CD4-positive, alpha-beta memory T cell (primary cell): Measurements from ENCODE around the gene TMBIM1. TPM values are rescaled to one million over a fixed set of nuclear protein-coding genes. Genes with fewer than 3 reads are reported as not detected.

Experiments
- CTCF ChIA-PET: fragments of 350-600 bp; sonication (Branson Sonifier 250); formaldehyde crosslinking; loops from one replicate; lab custom pipeline; 2021; ENCODE audit warnings: inconsistent platforms; ENCODE audit not compliant: partially characterized antibody; lab: Charles Lee
- POLR2A ChIA-PET: fragments of 350-600 bp; sonication (Branson Sonifier 250); formaldehyde crosslinking; loops from one replicate; lab custom pipeline; 2021; ENCODE audit not compliant: partially characterized antibody; lab: Charles Lee
- DNase-seq, 5 donors: peaks; one replicate each; pipeline versions ENCODE4 v3.0.0 to v3.0.0-alpha.2; 2020 to 2022; ENCODE audit warnings: mixed read lengths in 1 of 5
- H3K27ac ChIP-seq: one replicate; pipeline ENCODE4 v1.7.0; 2013; ENCODE audit warnings: low read depth, low read length
- H3K27me3 ChIP-seq: 2 replicates; pipeline ENCODE4 v1.7.0; 2013; ENCODE audit warnings: mild to moderate bottlenecking, low read length, moderate library complexity; ENCODE audit not compliant: insufficient read depth
- H3K36me3 ChIP-seq: 2 replicates; pipeline ENCODE4 v1.7.0; 2013; ENCODE audit warnings: mild to moderate bottlenecking, low read length, moderate library complexity; ENCODE audit not compliant: insufficient read depth
- H3K4me1 ChIP-seq: 2 replicates; pipeline ENCODE4 v1.7.0; 2013; ENCODE audit warnings: mild to moderate bottlenecking, low read length, moderate library complexity; ENCODE audit not compliant: insufficient read depth
- H3K4me3 ChIP-seq, 2 donors: one replicate each; pipeline ENCODE4 v1.7.0; 2013; ENCODE audit warnings: low read length in 2 of 2, mild to moderate bottlenecking in 1 of 2
- H3K9me3 ChIP-seq, 2 donors: one replicate each; pipeline ENCODE4 v1.7.0; 2013; ENCODE audit warnings: low read length in 2 of 2, control low read depth in 1 of 2; ENCODE audit not compliant: control insufficient read depth in 1 of 2
- H3K27ac Mint-ChIP-seq, 7 donors: one replicate each; pipeline ENCODE4 v1.8.0; 2020 to 2021; ENCODE audit warnings: mixed read lengths in 7 of 7, mild to moderate bottlenecking in 6 of 7, inconsistent platforms in 3 of 7, moderate library complexity in 3 of 7
- H3K27me3 Mint-ChIP-seq, 2 donors: one replicate each; pipeline ENCODE4 v1.8.0; 2020 to 2021; ENCODE audit warnings: mixed read lengths in 2 of 2
- H3K36me3 Mint-ChIP-seq, 2 donors: one replicate each; pipeline ENCODE4 v1.8.0; 2020 to 2021; ENCODE audit warnings: mixed read lengths in 2 of 2, inconsistent platforms in 1 of 2, mild to moderate bottlenecking in 1 of 2
- H3K4me1 Mint-ChIP-seq, 4 donors: one replicate each; pipeline ENCODE4 v1.8.0; 2020 to 2021; ENCODE audit warnings: mixed read lengths in 4 of 4, mild to moderate bottlenecking in 1 of 4
- H3K4me3 Mint-ChIP-seq, 8 donors: one replicate each; pipeline ENCODE4 v1.8.0; 2020 to 2021; ENCODE audit warnings: mixed read lengths in 8 of 8, mild to moderate bottlenecking in 7 of 8, moderate library complexity in 6 of 8, inconsistent platforms in 3 of 8
- H3K9me3 Mint-ChIP-seq, 8 donors: one replicate each; pipeline ENCODE4 v1.8.0; 2020 to 2021; ENCODE audit warnings: mixed read lengths in 8 of 8, mild to moderate bottlenecking in 5 of 8, inconsistent platforms in 3 of 8, moderate library complexity in 1 of 8
- intact Hi-C: fragments of 100-400 bp; cut with micrococcal nuclease; formaldehyde crosslinking; loops from one replicate; pipeline ENCODE4 v1.15.1; 2023
- microRNA-seq: library from miRNA; unstranded; fragments of <30 nt; microRNA quantifications from one replicate; pipeline ENCODE4 v1.2.0, GENCODE V29; 2021; ENCODE audit warnings: borderline replicate concordance, borderline number of aligned reads, borderline microRNAs expressed, mixed read lengths
- polyA plus RNA-seq, 2 donors: library from polyadenylated mRNA; unstranded; fragments of 300-500 nt; fragmentation: Illumina TruSeq; gene quantifications; one replicate each; pipeline ENCODE4 v1.2.3, GENCODE V29; 2021
- total RNA-seq, 2 experiments: library from RNA; stranded (reverse); gene quantifications; one replicate each; pipeline ENCODE4 v1.2.3, GENCODE V29; 2021

TMBIM1 gene
- total and polyA plus RNA-seq, 4 experiments from 2014 or later: 140 to 220 (median 160) TPM

DNA sequence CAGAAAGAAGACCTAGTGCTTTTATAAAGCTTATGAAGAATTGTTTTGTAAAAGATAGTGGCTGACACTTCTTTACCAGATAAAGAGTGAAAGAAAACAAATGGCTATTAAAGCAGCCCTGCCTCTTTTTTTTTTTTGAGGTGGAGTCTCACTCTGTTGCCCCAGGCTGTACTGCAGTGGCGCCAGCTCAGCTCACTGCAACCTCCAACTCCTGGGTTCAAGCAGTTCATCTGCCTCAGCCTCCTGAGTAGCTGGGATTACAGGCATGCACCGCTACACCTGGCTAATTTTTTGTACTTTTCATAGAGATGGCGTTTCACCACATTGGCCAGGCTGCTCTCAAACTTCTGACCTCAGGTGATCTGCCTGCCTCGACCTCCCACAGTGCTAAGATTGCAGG lies 62.5 kb downstream of the TMBIM1 start:
- Mint-ChIP-seq H3K36me3 (peaks cover 58 to 81% of the 10 kb centered on the region in 2 donors), H3K4me1 (peaks cover 45 to 80% (median 64%) of the 10 kb centered on the region in 4 donors), H3K9me3 (no peaks in the 10 kb centered on the region), H3K27ac (peak overlapping the region in 5 of 7 donors; percentile 70 to 93 (median 90)), H3K4me3 (peak overlapping the region in 5 of 8 donors; percentile 13 to 82 (median 49)), H3K27me3 (no peaks in the 10 kb centered on the region)
- CTCF ChIA-PET: interaction anchor here (0.6 to 7.8 kb wide), 13 partner anchors 11 to 127 kb away, joined by 3 to 67 read pairs (median 6); partner anchors contain the start of genes AAMP, ARPC2, CATIP and PNKD
- Histone ChIP-seq H3K9me3 (no peaks in the 10 kb centered on the region), H3K36me3 (peaks cover 50% of the 10 kb centered on the region), H3K27me3 (no peaks in the 10 kb centered on the region), H3K27ac (peak overlapping the region; percentile 35), H3K4me3 (no peak overlapping the region), H3K4me1 (peaks cover 74% of the 10 kb centered on the region)
- DNase-seq: peak in 1 of 5 donors; percentile 39
- intact Hi-C loops: loop anchor here (1.0 to 2.0 kb wide), 3 partner anchors 12 to 44 kb away; no protein-coding TSS in a partner anchor
- POLR2A ChIA-PET: interaction anchor here (0.6 to 7.9 kb wide), 11 partner anchors 11 to 1313 kb away, joined by 3 to 144 read pairs (median 3); partner anchors contain the start of genes AAMP, ARPC2 and PNKD

GRCh38 chr2:218229239-218229638 lies 63.1 kb downstream of the TMBIM1 start:
- POLR2A ChIA-PET: interaction anchor here (0.6 to 7.9 kb wide), 11 partner anchors 10 to 1314 kb away, joined by 3 to 144 read pairs (median 5); partner anchors contain the start of genes AAMP, ARPC2 and PNKD
- no peaks in the 10 kb centered on the region for H3K9me3 Mint-ChIP-seq
- DNase-seq: peak; percentile 46 to 75 (median 52)
- H3K4me1 ChIP-seq: peaks cover 80% of the 10 kb centered on the region
- CTCF ChIA-PET: interaction anchor here (0.6 to 7.8 kb wide), 13 partner anchors 10 to 159 kb away, joined by 3 to 67 read pairs (median 5); partner anchors contain the start of genes AAMP, ARPC2, CATIP and PNKD
- H3K27ac Mint-ChIP-seq: peak overlapping the region; percentile 70 to 95 (median 90)
- peaks cover 57 to 81% of the 10 kb centered on the region in 2 donors for H3K36me3 Mint-ChIP-seq
- H3K9me3 ChIP-seq: no peaks in the 10 kb centered on the region
- H3K4me1 Mint-ChIP-seq: peaks cover 50 to 86% (median 70%) of the 10 kb centered on the region in 4 donors
- intact Hi-C loops: loop anchor here (1.0 to 2.0 kb wide), 3 partner anchors 11 to 43 kb away; no protein-coding TSS in a partner anchor
- peak overlapping the region; percentile 42 to 88 (median 70) for H3K4me3 Mint-ChIP-seq
- no peak overlapping the region for H3K4me3 ChIP-seq
- H3K27ac ChIP-seq: peak overlapping the region; percentile 35
- H3K27me3 Mint-ChIP-seq: no peaks in the 10 kb centered on the region
- no peaks in the 10 kb centered on the region for H3K27me3 ChIP-seq
- H3K36me3 ChIP-seq: peaks cover 50% of the 10 kb centered on the region

DNA sequence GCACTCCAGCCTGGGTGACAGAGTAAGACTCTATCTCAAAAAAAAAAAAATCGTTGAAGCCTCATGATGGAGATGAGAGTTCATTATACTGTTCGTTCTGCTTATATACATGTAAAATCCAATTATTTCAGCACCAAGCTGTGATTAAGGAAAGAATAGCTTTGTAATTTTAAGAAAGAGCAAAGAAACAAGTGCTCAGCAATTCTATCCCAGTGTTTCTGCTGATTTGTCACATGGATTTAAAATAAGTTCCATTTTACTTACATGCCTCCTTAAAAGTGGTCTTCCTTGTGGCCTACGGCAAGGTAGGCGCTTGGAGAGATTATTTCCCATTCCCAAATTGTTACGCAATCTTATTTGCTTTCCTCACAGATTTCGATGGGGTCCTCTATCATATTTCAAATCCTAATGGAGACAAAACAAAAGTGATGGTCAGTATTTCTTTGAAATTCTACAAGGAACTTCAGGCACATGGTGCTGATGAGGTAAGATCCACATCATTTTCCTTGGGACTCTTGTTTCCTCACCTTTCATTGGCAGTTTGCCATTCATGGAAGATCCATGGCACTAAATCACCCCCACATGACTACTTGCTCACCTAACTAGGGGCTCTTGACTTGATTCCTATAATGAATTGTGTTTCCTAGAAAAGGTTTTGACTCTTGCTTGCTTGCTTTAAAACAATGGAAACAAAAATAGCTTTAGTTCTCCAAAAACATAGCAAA lies 63.8 kb downstream of the TMBIM1 start:
- peak overlapping the region; percentile 35 for H3K27ac ChIP-seq
- Mint-ChIP-seq H3K4me3 (peak overlapping the region in 5 of 8 donors; percentile 58 to 88 (median 76)), H3K27ac (peak overlapping the region; percentile 70 to 95 (median 90)), H3K4me1 (peaks cover 52 to 89% (median 73%) of the 10 kb centered on the region in 4 donors), H3K9me3 (no peaks in the 10 kb centered on the region), H3K36me3 (peaks cover 53 to 81% of the 10 kb centered on the region in 2 donors), H3K27me3 (no peaks in the 10 kb centered on the region)
- no peaks in the 10 kb centered on the region for H3K27me3 ChIP-seq
- ChIA-PET POLR2A (interaction anchor here (0.7 to 7.9 kb wide), 8 partner anchors 10 to 443 kb away, joined by 3 to 144 read pairs (median 6); partner anchors contain the start of genes AAMP, ARPC2 and PNKD), CTCF (interaction anchor here (0.8 to 7.8 kb wide), 10 partner anchors 10 to 158 kb away, joined by 3 to 67 read pairs (median 5); partner anchors contain the start of genes AAMP, ARPC2, CATIP and PNKD)
- H3K36me3 ChIP-seq: peaks cover 50% of the 10 kb centered on the region
- no peaks in the 10 kb centered on the region for H3K9me3 ChIP-seq
- H3K4me1 ChIP-seq: peaks cover 85% of the 10 kb centered on the region
- H3K4me3 ChIP-seq: no peak overlapping the region
- no peak for DNase-seq
- intact Hi-C loops: loop anchor here (1.0 to 2.0 kb wide), 3 partner anchors 10 to 42 kb away; no protein-coding TSS in a partner anchor

- Histone ChIP-seq H3K36me3 (peaks cover 48% of the 10 kb centered on the region), H3K4me3 (no peak overlapping the region), H3K9me3 (no peaks in the 10 kb centered on the region), H3K27me3 (no peaks in the 10 kb centered on the region), H3K27ac (peak overlapping the region; percentile 0), H3K4me1 (peaks cover 96% of the 10 kb centered on the region)
- peaks cover 60 to 95% (median 80%) of the 10 kb centered on the region in 4 donors for H3K4me1 Mint-ChIP-seq
- intact Hi-C loops: no loop called here
- H3K4me3 Mint-ChIP-seq: peak overlapping the region in 6 of 8 donors; percentile 7 to 42 (median 38)
- peaks cover 44 to 87% of the 10 kb centered on the region in 2 donors for H3K36me3 Mint-ChIP-seq
- DNase-seq: no peak
- POLR2A ChIA-PET: interaction anchor here (1.4 to 7.9 kb wide), 4 partner anchors 8 to 43 kb away, joined by 3 to 144 read pairs (median 10); partner anchors contain the start of genes AAMP, ARPC2 and PNKD
- no peaks in the 10 kb centered on the region for H3K9me3 Mint-ChIP-seq
- peak overlapping the region; percentile 49 to 93 (median 76) for H3K27ac Mint-ChIP-seq
- CTCF ChIA-PET: interaction anchor here (0.6 to 7.8 kb wide), 9 partner anchors 8 to 180 kb away, joined by 3 to 67 read pairs (median 4); partner anchors contain the start of genes AAMP, ARPC2 and PNKD
- no peaks in the 10 kb centered on the region for H3K27me3 Mint-ChIP-seq
Measured at GRCh38 chr2:218226903-218227302, 65.4 kb downstream of the TMBIM1 start.

Small RNA genes lying within 50 kb of the gene (microRNA-seq; reads per million reads assigned to microRNA genes)
- gene MIR6513 (6.7 reads per million, percentile 31 among the genes with 10 or more reads in this experiment), gene MIR6810 (not detected)

Other genes with a start within 250 kb of the TMBIM1 start
- under 1 TPM; 0.30 to 0.81 TPM for gene RUFY4, start 223.2 kb downstream of the TMBIM1 start, total RNA-seq
- under 1 TPM in 1 of 2 donors, not detected in 1; 0.16 TPM for gene RUFY4, start 223.2 kb downstream of the TMBIM1 start, polyA plus RNA-seq
- not detected for gene CXCR2, start 166.5 kb downstream of the TMBIM1 start, total RNA-seq
- not detected for gene CXCR2, start 166.5 kb downstream of the TMBIM1 start, polyA plus RNA-seq
- gene CXCR1, start 125.5 kb downstream of the TMBIM1 start, total RNA-seq: not detected
- not detected for gene CXCR1, start 125.5 kb downstream of the TMBIM1 start, polyA plus RNA-seq
- 100 to 1,000 TPM; 412 to 414 TPM for gene ARPC2, start 75.3 kb downstream of the TMBIM1 start, total RNA-seq
- 1,000 to 10,000 TPM in 1 of 2 donors, 100 to 1,000 TPM in 1; 843 to 1,042 TPM for gene ARPC2, start 75.3 kb downstream of the TMBIM1 start, polyA plus RNA-seq
- 1 to 10 TPM; 1.0 to 1.2 TPM for gene GPBAR1, start 31.5 kb downstream of the TMBIM1 start, total RNA-seq
- gene GPBAR1, start 31.5 kb downstream of the TMBIM1 start, polyA plus RNA-seq: under 1 TPM; 0.17 to 0.32 TPM
- 10 to 100 TPM; 66.2 to 66.3 TPM for gene AAMP, start 22.4 kb downstream of the TMBIM1 start, total RNA-seq
- 100 to 1,000 TPM in 1 of 2 donors, 10 to 100 TPM in 1; 78.9 to 101 TPM for gene AAMP, start 22.4 kb downstream of the TMBIM1 start, polyA plus RNA-seq
- gene PNKD, start 22.0 kb downstream of the TMBIM1 start, total RNA-seq: 10 to 100 TPM; 31.1 to 33.6 TPM
- gene PNKD, start 22.0 kb downstream of the TMBIM1 start, polyA plus RNA-seq: 100 to 1,000 TPM in 1 of 2 donors, 10 to 100 TPM in 1; 84.3 to 101 TPM
- not detected for gene CATIP, start 64.4 kb upstream of the TMBIM1 start, total RNA-seq
- not detected for gene CATIP, start 64.4 kb upstream of the TMBIM1 start, polyA plus RNA-seq
- gene SLC11A1, start 89.8 kb upstream of the TMBIM1 start, total RNA-seq: 1 to 10 TPM; 1.3 to 1.9 TPM
- under 1 TPM; 0.37 to 0.92 TPM for gene SLC11A1, start 89.8 kb upstream of the TMBIM1 start, polyA plus RNA-seq
- 100 to 1,000 TPM; 182 to 183 TPM for gene CTDSP1, start 107.4 kb upstream of the TMBIM1 start, total RNA-seq
- 10 to 100 TPM; 26.4 to 37.7 TPM for gene CTDSP1, start 107.4 kb upstream of the TMBIM1 start, polyA plus RNA-seq
- not detected for gene VIL1, start 126.6 kb upstream of the TMBIM1 start, total RNA-seq
- not detected for gene VIL1, start 126.6 kb upstream of the TMBIM1 start, polyA plus RNA-seq